ENCODE data around the gene FOXR2.

GRCh38 chrX:55593296-55593695 is 29.9 kb upstream of the FOXR2 start:
- TF ChIP-seq YY1 (IDR thresholded peaks at IDR 0.05; ENCODE audit: insufficient read depth, insufficient read length) (no peak), ZNF274 (IDR thresholded peaks at IDR 0.05; ENCODE audit: low read depth, low read length) (no peak)

Measured in NT2/D1 (cell line).